Breast epithelium (tissue), 4 donors: ENCODE data around the gene ZFHX3. TPM values are rescaled to one million over a fixed set of nuclear protein-coding genes. Genes with fewer than 3 reads are reported as not detected.

ENCODE experiments used
- DNase-seq, 2 donors: peaks; one replicate each; pipeline ENCODE4 v3.0.0-alpha.2; 2019; ENCODE audit warnings: low spot score in 2 of 2
- H3K27ac ChIP-seq, 2 donors: fragments of 200-600 bp; sonication (generic) in 1 of 2; one replicate each; pipeline ENCODE4 v1.5.1; 2016 to 2019; ENCODE audit warnings: mild to moderate bottlenecking in 1 of 2
- H3K27me3 ChIP-seq, 2 donors: fragments of 200-600 bp; sonication (generic) in 1 of 2; one replicate each; pipeline versions ENCODE4 v1.5.1 to v1.6.0; 2017 to 2019; ENCODE audit warnings: control low read depth in 1 of 2, mild to moderate bottlenecking in 1 of 2
- H3K36me3 ChIP-seq: fragments of 200-600 bp; one replicate; pipeline ENCODE4 v1.5.1; 2019
- H3K4me1 ChIP-seq, 2 donors: fragments of 200-600 bp; sonication (generic); one replicate each; pipeline ENCODE4 v1.5.1; 2016 to 2019; ENCODE audit warnings: control low read depth in 1 of 2
- H3K4me3 ChIP-seq, 3 donors: fragments of 200-600 bp; sonication (generic); 1 replicate in 2 of 3; 2 replicates in 1 of 3; pipeline ENCODE4 v1.5.1; 2016 to 2019; ENCODE audit warnings: mild to moderate bottlenecking in 3 of 3, moderate library complexity in 2 of 3
- H3K9me3 ChIP-seq, 2 donors: fragments of 200-600 bp; sonication (generic) in 1 of 2; one replicate each; pipeline ENCODE4 v1.5.1; 2016 to 2019; ENCODE audit warnings: control low read depth in 1 of 2
- CTCF ChIP-seq, 3 donors: fragments of 450-650 bp; IDR thresholded peaks; one replicate each; pipeline ENCODE4 v1.5.1; 2016 to 2017; ENCODE audit warnings: antibody characterized with exemption in 3 of 3, mild to moderate bottlenecking in 3 of 3, moderate library complexity in 3 of 3
- POLR2A ChIP-seq: fragments of 450-650 bp; IDR thresholded peaks from one replicate; pipeline ENCODE4 v1.6.1; 2016; ENCODE audit warnings: antibody characterized with exemption, mild to moderate bottlenecking, moderate library complexity
- POLR2AphosphoS5 ChIP-seq, 3 donors: sonication (generic); formaldehyde crosslinking; IDR thresholded peaks; one replicate each; pipeline ENCODE4 v1.6.1; 2017; ENCODE audit warnings: antibody characterized with exemption in 3 of 3
- intact Hi-C: fragments of 100-400 bp; cut with DNase I; formaldehyde crosslinking; loops from one replicate; pipeline ENCODE4 v1.15.1; 2023; ENCODE audit warnings: low total_unique reads
- total RNA-seq, 3 donors: library from RNA; depleted of rRNA; stranded (reverse); fragments of >200 nt; gene quantifications; one replicate each; pipeline ENCODE4 v1.1.0, GENCODE V29; 2016

ZFHX3 gene
- total RNA-seq, 3 donors from 2014 or later, result 10.8 to 36.0 (median 11.8) TPM

GRCh38 chr16:73054125-73054484 lies 6.2 kb upstream of the ZFHX3 start:
- H3K27ac ChIP-seq, result peak overlapping the region in 1 of 2 donors; percentile 41
- DNase-seq, result no peak
- H3K4me1 ChIP-seq, result peaks cover 0 to 6% of the 10 kb centered on the region in 2 donors
- TF ChIP-seq CTCF (IDR thresholded peaks at IDR 0.05) (no peak), POLR2A (no peak), POLR2AphosphoS5 (IDR thresholded peaks at IDR 0.05) (no peak)
- no peaks in the 10 kb centered on the region for H3K27me3 ChIP-seq
- H3K36me3 ChIP-seq, result no peaks in the 10 kb centered on the region
- no peak overlapping the region for H3K4me3 ChIP-seq
- H3K9me3 ChIP-seq, result no peaks in the 10 kb centered on the region
- intact Hi-C loops, result no loop called here

GRCh38 chr16:73053364-73054124 lies 5.6 kb upstream of the ZFHX3 start:
- Histone ChIP-seq H3K4me3 (no peak overlapping the region), H3K27me3 (no peaks in the 10 kb centered on the region), H3K27ac (peak overlapping the region in 1 of 2 donors; percentile 41), H3K4me1 (peaks cover 3 to 6% of the 10 kb centered on the region in 2 donors), H3K9me3 (no peaks in the 10 kb centered on the region), H3K36me3 (no peaks in the 10 kb centered on the region)
- no peak for TF ChIP-seq CTCF (IDR thresholded peaks at IDR 0.05)
- no peak for TF ChIP-seq POLR2AphosphoS5 (IDR thresholded peaks at IDR 0.05)
- no peak for TF ChIP-seq POLR2A
- no peak for DNase-seq
- intact Hi-C loops, result no loop called here

GRCh38 chr16:73053038-73053363 lies 5.1 kb upstream of the ZFHX3 start:
- no peaks in the 10 kb centered on the region for H3K9me3 ChIP-seq
- no peak for DNase-seq
- H3K36me3 ChIP-seq, result no peaks in the 10 kb centered on the region
- no peak for TF ChIP-seq CTCF (IDR thresholded peaks at IDR 0.05)
- TF ChIP-seq POLR2A, result no peak
- TF ChIP-seq POLR2AphosphoS5 (IDR thresholded peaks at IDR 0.05), result no peak
- no peaks in the 10 kb centered on the region for H3K27me3 ChIP-seq
- H3K4me3 ChIP-seq, result no peak overlapping the region
- peaks cover 6% of the 10 kb centered on the region in 2 donors for H3K4me1 ChIP-seq
- H3K27ac ChIP-seq, result peak overlapping the region in 1 of 2 donors; percentile 41
- intact Hi-C loops, result no loop called here

GRCh38 chr16:73052576-73052975 lies 4.6 kb upstream of the ZFHX3 start:
- Histone ChIP-seq H3K36me3 (no peaks in the 10 kb centered on the region), H3K27me3 (no peaks in the 10 kb centered on the region), H3K4me1 (peaks cover 6% of the 10 kb centered on the region in 2 donors), H3K27ac (no peak overlapping the region), H3K4me3 (no peak overlapping the region), H3K9me3 (no peaks in the 10 kb centered on the region)
- intact Hi-C loops, result no loop called here
- DNase-seq, result no peak
- TF ChIP-seq CTCF (IDR thresholded peaks at IDR 0.05) (no peak), POLR2A (no peak), POLR2AphosphoS5 (IDR thresholded peaks at IDR 0.05) (no peak)

GRCh38 chr16:73051961-73052360 lies 4.0 kb upstream of the ZFHX3 start:
- no peak overlapping the region for H3K4me3 ChIP-seq
- intact Hi-C loops, result no loop called here
- TF ChIP-seq CTCF (IDR thresholded peaks at IDR 0.05) (no peak), POLR2AphosphoS5 (IDR thresholded peaks at IDR 0.05) (no peak), POLR2A (no peak)
- peaks cover 6% of the 10 kb centered on the region in 2 donors for H3K4me1 ChIP-seq
- no peak for DNase-seq
- H3K27ac ChIP-seq, result no peak overlapping the region
- H3K9me3 ChIP-seq, result no peaks in the 10 kb centered on the region
- H3K36me3 ChIP-seq, result no peaks in the 10 kb centered on the region
- no peaks in the 10 kb centered on the region for H3K27me3 ChIP-seq
